Stomach (tissue), 9 donors: ENCODE measurements around the gene ADARB2. TPM values are rescaled to one million over a fixed set of nuclear protein-coding genes. Genes with fewer than 3 reads are reported as not detected.
"Not testable (repeated sequence)": the region's sequence is repeated elsewhere in the genome, so short reads cannot be mapped to it uniquely, and the experiment has no call there.

Source experiments
- DNase-seq, 2 donors: peaks; one replicate each; pipeline versions ENCODE4 v3.0.0 to v3.0.0-alpha.2; 2013 to 2019
- H3K27ac ChIP-seq, 5 donors: fragments of 200-600 bp in 4 of 5; sonication (generic) in 4 of 5; one replicate each; pipeline ENCODE4 v1.5.1; 2013 to 2019; ENCODE audit warnings: mild to moderate bottlenecking in 1 of 5, moderate library complexity in 1 of 5
- H3K27me3 ChIP-seq, 3 donors: fragments of 200-600 bp; sonication (generic); one replicate each; pipeline ENCODE4 v1.5.1; 2017 to 2019; ENCODE audit warnings: mixed run types in 1 of 3
- H3K36me3 ChIP-seq, 4 donors: fragments of 200-600 bp; sonication (generic); 1 replicate in 3 of 4; 2 replicates in 1 of 4; pipeline ENCODE4 v1.5.1; 2016 to 2019
- H3K4me1 ChIP-seq, 4 donors: fragments of 200-600 bp; sonication (generic); one replicate each; pipeline ENCODE4 v1.5.1; 2016 to 2019
- H3K4me3 ChIP-seq, 4 donors: fragments of 200-600 bp; sonication (generic) in 3 of 4; one replicate each; pipeline ENCODE4 v1.5.1; 2016 to 2019; ENCODE audit warnings: mild to moderate bottlenecking in 1 of 4
- H3K9me3 ChIP-seq, 4 donors: fragments of 200-600 bp; sonication (generic); one replicate each; pipeline ENCODE4 v1.5.1; 2016 to 2019
- CTCF ChIP-seq, 7 experiments: fragments of 450-650 bp in 4 of 7; fragments of 200-600 bp in 3 of 7; sonication (generic) in 3 of 7; IDR thresholded peaks; one replicate each; pipeline ENCODE4 v1.5.1; 2016 to 2019; ENCODE audit warnings: antibody characterized with exemption in 7 of 7, control low read depth in 2 of 7, mild to moderate bottlenecking in 1 of 7
- EP300 ChIP-seq: sonication (generic); formaldehyde crosslinking; IDR thresholded peaks from one replicate; pipeline ENCODE4 v1.6.1; 2017; ENCODE audit warnings: antibody characterized with exemption
- POLR2A ChIP-seq, 4 donors: fragments of 450-650 bp; IDR thresholded peaks; one replicate each; pipeline ENCODE4 v1.6.1; 2016; ENCODE audit warnings: antibody characterized with exemption in 4 of 4, control low read depth in 2 of 4, mild to moderate bottlenecking in 1 of 4, moderate library complexity in 1 of 4
- POLR2AphosphoS5 ChIP-seq, 3 donors: sonication (generic); formaldehyde crosslinking; IDR thresholded peaks; one replicate each; pipeline ENCODE4 v1.6.1; 2016; ENCODE audit warnings: antibody characterized with exemption in 3 of 3
- WGBS, 5 donors: extraction: QIAGEN DNeasy Blood & Tissue Kit in 3 of 5; methylation state at CpG; one replicate each; pipeline versions ENCODE4 v1.1.5 to v1.1.7; 2013 to 2018; 5-methylcytosine and 5-hydroxymethylcytosine counted together
- intact Hi-C: fragments of 100-400 bp; cut with DNase I; formaldehyde crosslinking; loops from one replicate; pipeline ENCODE4 v1.15.1; 2023; ENCODE audit warnings: low total_unique reads
- polyA plus RNA-seq, 3 donors: library from polyadenylated mRNA; stranded (reverse); fragments of 200-250 nt; gene quantifications; one replicate each; pipeline ENCODE4 v1.2.3, GENCODE V29; 2013
- total RNA-seq, 5 donors: library from RNA; depleted of rRNA; stranded (reverse); fragments of >200 nt; gene quantifications; one replicate each; pipeline versions ENCODE4 v1.1.0 to v1.2.3, GENCODE V29; 2014 to 2016
- donor health status: healthy with polysubstance abuse.
- donor health status: Bipolar disorder and iron deficiency.
- donor health status: healthy.

Gene ADARB2
- total and polyA plus RNA-seq, 8 donors, result 0.55 to 4.1 (median 1.4) TPM; not detected in 1

GRCh38 chr10:1624240-1624639, 113.1 kb downstream of the ADARB2 start:
- WGBS, 5 donors, result 76 to 83% (median 78%) methylated on average over 12 of the region's 12 CpGs
- peaks cover 0 to 6% (median 3%) of the 10 kb centered on the region in 4 donors for H3K9me3 ChIP-seq
- intact Hi-C loops, result no loop called here
- no peaks in the 10 kb centered on the region for H3K27me3 ChIP-seq
- no peak for DNase-seq
- H3K27ac ChIP-seq, result no peak overlapping the region
- no peaks in the 10 kb centered on the region for H3K36me3 ChIP-seq
- H3K4me1 ChIP-seq, result no peaks in the 10 kb centered on the region
- H3K4me3 ChIP-seq, result no peak overlapping the region
- TF ChIP-seq POLR2AphosphoS5 (IDR thresholded peaks at IDR 0.05) (no peak), EP300 (no peak), POLR2A (IDR thresholded peaks at IDR 0.05) (no peak), CTCF (IDR thresholded peaks at IDR 0.05) (no peak)

- Histone ChIP-seq H3K4me1 (no peaks in the 10 kb centered on the region), H3K36me3 (no peaks in the 10 kb centered on the region), H3K4me3 (no peak overlapping the region), H3K27ac (no peak overlapping the region), H3K9me3 (peaks cover 0 to 11% (median 6%) of the 10 kb centered on the region in 4 donors), H3K27me3 (no peaks in the 10 kb centered on the region)
- intact Hi-C loops, result no loop called here
- DNase-seq, result no peak
- TF ChIP-seq CTCF (IDR thresholded peaks at IDR 0.05), result no peak
- TF ChIP-seq POLR2A (IDR thresholded peaks at IDR 0.05), result no peak
- no peak for TF ChIP-seq EP300
- no peak for TF ChIP-seq POLR2AphosphoS5 (IDR thresholded peaks at IDR 0.05)
Measured at GRCh38 chr10:1620803-1621202, 116.5 kb downstream of the ADARB2 start.

- H3K27ac ChIP-seq, intact Hi-C loops, H3K27me3 ChIP-seq, H3K36me3 ChIP-seq, DNase-seq, H3K4me1 ChIP-seq, H3K4me3 ChIP-seq: not testable (repeated sequence)
- 27 to 33% (median 29%) methylated on average over 5 to 13 of the region's 13 CpGs for WGBS, 5 donors
- H3K9me3 ChIP-seq, result peaks cover 0 to 11% (median 6%) of the 10 kb centered on the region in 4 donors
Measured at GRCh38 chr10:1617376-1618317, 119.7 kb downstream of the ADARB2 start.

GRCh38 chr10:1616701-1617100, 120.6 kb downstream of the ADARB2 start:
- H3K4me1 ChIP-seq, H3K4me3 ChIP-seq, H3K36me3 ChIP-seq, DNase-seq, intact Hi-C loops, H3K27ac ChIP-seq: not testable (repeated sequence)
- peaks cover 0 to 11% (median 6%) of the 10 kb centered on the region in 4 donors for H3K9me3 ChIP-seq
- peaks cover 0 to 16% (median 7%) of the 10 kb centered on the region in 3 donors for H3K27me3 ChIP-seq
- 43 to 57% (median 49%) methylated on average over 8 to 9 of the region's 9 CpGs for WGBS, 5 donors

GRCh38 chr10:1615186-1615954, 122.0 kb downstream of the ADARB2 start:
- intact Hi-C loops, result no loop called here
- no peak overlapping the region for H3K4me3 ChIP-seq
- peaks cover 0 to 30% (median 12%) of the 10 kb centered on the region in 3 donors for H3K27me3 ChIP-seq
- TF ChIP-seq EP300, result no peak
- TF ChIP-seq CTCF (IDR thresholded peaks at IDR 0.05), result no peak
- TF ChIP-seq POLR2AphosphoS5 (IDR thresholded peaks at IDR 0.05), result no peak
- TF ChIP-seq POLR2A (IDR thresholded peaks at IDR 0.05), result no peak
- WGBS, 5 donors, result 82 to 86% (median 84%) methylated on average over 11 to 12 of the region's 12 CpGs
- H3K9me3 ChIP-seq, result peaks cover 0 to 11% (median 6%) of the 10 kb centered on the region in 4 donors
- no peaks in the 10 kb centered on the region for H3K36me3 ChIP-seq
- H3K4me1 ChIP-seq, result no peaks in the 10 kb centered on the region
- no peak overlapping the region for H3K27ac ChIP-seq
- DNase-seq, result no peak
